Keratinocyte (primary cell): ENCODE data around the gene PPEF1. TPM values are rescaled to one million over a fixed set of nuclear protein-coding genes. Genes with fewer than 3 reads are reported as not detected.

Experiments
- DNase-seq: peaks from one replicate; pipeline ENCODE4 v3.0.0-alpha.2; 2011; ENCODE audit warnings: low read depth, missing footprints, low spot score
- FAIRE-seq: peaks from 2 replicates; lab custom pipeline; 2011; peaks lifted over from hg19 to GRCh38; lab: Jason Lieb, UNC
- H2AFZ ChIP-seq: 2 replicates; pipeline ENCODE4 v1.6.0; 2012; ENCODE audit warnings: low read length, control low read depth, inconsistent platforms; ENCODE audit not compliant: control insufficient read depth
- H3K27ac ChIP-seq: 2 replicates; pipeline ENCODE4 v1.5.1; 2011; ENCODE audit warnings: low read length; ENCODE audit not compliant: control insufficient read depth, insufficient read depth
- H3K27me3 ChIP-seq: 3 replicates; pipeline ENCODE4 v1.6.0; 2011; ENCODE audit warnings: low read length; ENCODE audit not compliant: control insufficient read depth, insufficient read depth; ENCODE audit errors: extremely low read depth
- H3K36me3 ChIP-seq, 2 experiments: 2 replicates in 1 of 2; 3 replicates in 1 of 2; pipeline ENCODE4 v1.5.1; 2011; ENCODE audit warnings: low read length in 2 of 2, mild to moderate bottlenecking in 1 of 2; ENCODE audit not compliant: control insufficient read depth in 2 of 2, insufficient read depth in 2 of 2; ENCODE audit errors: extremely low read depth in 1 of 2
- H3K4me1 ChIP-seq: 3 replicates; pipeline ENCODE4 v1.5.1; 2011; ENCODE audit warnings: low read length; ENCODE audit not compliant: control insufficient read depth, insufficient read depth; ENCODE audit errors: extremely low read depth
- H3K4me2 ChIP-seq: 3 replicates; pipeline ENCODE4 v1.6.0; 2011; ENCODE audit warnings: low read depth, low read length; ENCODE audit not compliant: control insufficient read depth, insufficient read depth; ENCODE audit errors: extremely low read depth
- H3K4me3 ChIP-seq, 3 experiments: fragments of 200-600 bp in 1 of 3; sonication (generic) in 1 of 3; 2 replicates in 2 of 3; 3 replicates in 1 of 3; pipeline ENCODE4 v1.5.1; 2011 to 2016; ENCODE audit warnings: low read length in 3 of 3, mild to moderate bottlenecking in 3 of 3, control low read depth in 2 of 3, inconsistent platforms in 1 of 3, low read depth in 1 of 3, mixed read lengths in 1 of 3, mixed run types in 1 of 3, moderate library complexity in 1 of 3; ENCODE audit not compliant: control insufficient read depth in 2 of 3, insufficient read depth in 2 of 3; ENCODE audit errors: extremely low read depth in 1 of 3
- H3K79me2 ChIP-seq: 2 replicates; pipeline ENCODE4 v1.6.0; 2012; ENCODE audit warnings: low read length; ENCODE audit not compliant: control insufficient read depth, insufficient read depth
- H3K9ac ChIP-seq: 3 replicates; pipeline ENCODE4 v1.6.0; 2011; ENCODE audit warnings: low read length; ENCODE audit not compliant: control insufficient read depth, insufficient read depth; ENCODE audit errors: extremely low read depth
- H3K9me1 ChIP-seq: 3 replicates; pipeline ENCODE4 v1.6.0; 2011; ENCODE audit warnings: low read length; ENCODE audit not compliant: control insufficient read depth, insufficient read depth; ENCODE audit errors: extremely low read depth
- H3K9me3 ChIP-seq: 2 replicates; pipeline ENCODE4 v1.5.1; 2012; ENCODE audit warnings: low read depth, low read length; ENCODE audit not compliant: control insufficient read depth
- H4K20me1 ChIP-seq: 3 replicates; pipeline ENCODE4 v1.6.0; 2011; ENCODE audit warnings: low read length; ENCODE audit not compliant: control insufficient read depth, insufficient read depth; ENCODE audit errors: extremely low read depth
- EZH2 ChIP-seq: IDR thresholded peaks from one replicate; pipeline ENCODE4 v1.6.1; 2012; ENCODE audit warnings: inconsistent platforms, mild to moderate bottlenecking, low read length, moderate library complexity
- dilution Hi-C: fragments of 300-500 bp; cut with MboI; formaldehyde crosslinking; loops from one replicate; pipeline ENCODE4 v1.7.0; 2020; ENCODE audit warnings: low sequenced_read_pairs; ENCODE audit not compliant: extremely low pct_ligation_motif_present
- polyA plus RNA-seq, 5 experiments: library from polyadenylated mRNA; depleted of rRNA in 3 of 5; stranded (reverse) in 3 of 5; stranded (forward) in 1 of 5; unstranded in 1 of 5; fragments of >200 nt; gene quantifications; 1 replicate in 1 of 5; 2 replicates in 3 of 5; 3 replicates in 1 of 5; pipeline versions ENCODE4 v1.2.1 to v1.2.3, GENCODE V29; 2011 to 2012; ENCODE audit warnings: missing spikeins in 2 of 5, low read depth in 1 of 5, low replicate concordance in 1 of 5
- TF ChIP-seq, protein P1 (sequence below), 3 experiments: IDR thresholded peaks in 1 of 3; conservative IDR thresholded peaks in 1 of 3; optimal IDR thresholded peaks in 1 of 3; 2 replicates in 2 of 3; 3 replicates in 1 of 3; pipeline versions ENCODE3 to v1.5.1; 2011; ENCODE audit warnings: low read length in 3 of 3, mild to moderate bottlenecking in 3 of 3, moderate library complexity in 2 of 3, control low read depth in 1 of 3, inconsistent platforms in 1 of 3; ENCODE audit not compliant: insufficient read depth in 2 of 3; ENCODE audit errors: extremely low read depth in 1 of 3

Gene PPEF1
- polyA plus RNA-seq, 1 donor (not counting 4 experiments of a cell fraction or from before 2014, with no cell fraction given) = not detected

DNA sequence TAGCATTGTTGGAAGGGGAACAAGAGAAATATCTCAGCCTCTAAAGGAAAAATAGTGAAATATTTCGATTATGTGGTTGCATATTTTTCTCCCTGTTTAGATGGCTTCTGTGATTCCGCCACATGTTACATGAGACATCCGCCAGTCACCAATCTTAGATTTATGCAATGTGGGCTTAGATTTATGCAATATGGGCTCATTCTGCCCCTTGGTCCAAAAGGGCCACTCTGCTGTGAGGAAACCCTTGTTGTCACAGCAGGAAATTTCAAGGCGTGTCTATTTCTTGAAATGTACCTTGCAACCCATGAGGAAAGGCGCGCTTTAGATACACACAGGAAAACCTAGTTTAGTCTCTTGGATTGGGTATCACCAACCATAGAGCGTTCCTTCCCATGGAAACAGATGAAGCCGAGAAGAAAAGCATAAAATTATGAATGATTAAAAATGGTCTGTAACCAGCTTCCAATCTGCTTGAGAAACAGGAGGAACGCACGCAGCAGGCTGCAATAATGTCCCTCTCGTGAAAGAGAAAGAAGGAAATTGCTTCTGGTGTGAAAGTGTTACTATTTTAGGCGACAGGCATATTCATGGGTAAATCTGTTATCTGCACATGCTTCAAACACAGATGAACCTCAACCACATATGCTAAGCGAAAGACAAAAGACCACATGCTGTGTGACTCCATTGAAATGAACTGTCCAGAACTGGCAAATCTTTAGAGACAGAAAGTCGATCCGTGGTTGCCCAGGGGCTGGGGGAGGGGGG lies 39.2 kb upstream of the PPEF1 start:
- TF ChIP-seq EZH2 = no peak
- TF ChIP-seq, protein P1, sequence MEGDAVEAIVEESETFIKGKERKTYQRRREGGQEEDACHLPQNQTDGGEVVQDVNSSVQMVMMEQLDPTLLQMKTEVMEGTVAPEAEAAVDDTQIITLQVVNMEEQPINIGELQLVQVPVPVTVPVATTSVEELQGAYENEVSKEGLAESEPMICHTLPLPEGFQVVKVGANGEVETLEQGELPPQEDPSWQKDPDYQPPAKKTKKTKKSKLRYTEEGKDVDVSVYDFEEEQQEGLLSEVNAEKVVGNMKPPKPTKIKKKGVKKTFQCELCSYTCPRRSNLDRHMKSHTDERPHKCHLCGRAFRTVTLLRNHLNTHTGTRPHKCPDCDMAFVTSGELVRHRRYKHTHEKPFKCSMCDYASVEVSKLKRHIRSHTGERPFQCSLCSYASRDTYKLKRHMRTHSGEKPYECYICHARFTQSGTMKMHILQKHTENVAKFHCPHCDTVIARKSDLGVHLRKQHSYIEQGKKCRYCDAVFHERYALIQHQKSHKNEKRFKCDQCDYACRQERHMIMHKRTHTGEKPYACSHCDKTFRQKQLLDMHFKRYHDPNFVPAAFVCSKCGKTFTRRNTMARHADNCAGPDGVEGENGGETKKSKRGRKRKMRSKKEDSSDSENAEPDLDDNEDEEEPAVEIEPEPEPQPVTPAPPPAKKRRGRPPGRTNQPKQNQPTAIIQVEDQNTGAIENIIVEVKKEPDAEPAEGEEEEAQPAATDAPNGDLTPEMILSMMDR (optimal IDR thresholded peaks at IDR 0.05 in 1 of 3, IDR thresholded peaks at IDR 0.05 in 1 of 3, conservative IDR thresholded peaks at IDR 0.05 in 1 of 3; ENCODE audit: extremely low read depth in 1 of 3, insufficient read depth in 2 of 3, low read length in 3 of 3) = no peak
- no peaks in the 10 kb centered on the region for H3K9me3 ChIP-seq
- no peaks in the 10 kb centered on the region for H3K36me3 ChIP-seq
- FAIRE-seq (no peak), DNase-seq (no peak)
- no peak overlapping the region for H3K4me3 ChIP-seq
- H4K20me1 ChIP-seq = no peaks in the 10 kb centered on the region
- no peak overlapping the region for H2AFZ ChIP-seq
- H3K27ac ChIP-seq = no peak overlapping the region
- no peaks in the 10 kb centered on the region for H3K9me1 ChIP-seq
- no peaks in the 10 kb centered on the region for H3K4me1 ChIP-seq
- no peak overlapping the region for H3K4me2 ChIP-seq
- no peak overlapping the region for H3K9ac ChIP-seq
- H3K79me2 ChIP-seq = no peaks in the 10 kb centered on the region
- no peaks in the 10 kb centered on the region for H3K27me3 ChIP-seq
- dilution Hi-C loops = no loop called here

DNA sequence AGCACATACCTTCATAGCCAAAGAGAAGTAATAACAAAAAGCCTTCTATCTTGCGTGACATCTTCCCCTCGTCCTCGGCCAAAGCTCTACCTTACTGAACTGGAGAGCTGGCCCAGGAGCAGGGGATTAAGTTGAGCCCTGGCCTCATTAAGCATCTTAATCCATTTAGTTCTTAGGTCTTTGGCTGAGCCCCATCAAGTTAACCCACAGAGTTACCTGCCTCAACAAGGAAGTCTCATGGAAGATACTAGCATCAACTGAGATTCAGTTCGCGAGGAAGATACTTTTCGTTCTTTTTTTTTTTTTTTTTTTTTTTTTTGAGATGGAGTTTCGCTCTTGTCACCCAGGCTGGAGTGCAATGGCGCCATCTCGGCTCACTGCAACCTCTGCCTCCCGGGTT lies 35.4 kb upstream of the PPEF1 start, which contains the start of gene RS1:
TSS of gene RS1 (minus strand) at position 101 of the 400 bp plus-strand sequence. CDS start at position 61, 40 bp downstream.
- TF ChIP-seq EZH2 = no peak
- TF ChIP-seq, protein P1 (optimal IDR thresholded peaks at IDR 0.05 in 1 of 3, IDR thresholded peaks at IDR 0.05 in 1 of 3, conservative IDR thresholded peaks at IDR 0.05 in 1 of 3; ENCODE audit: extremely low read depth in 1 of 3, insufficient read depth in 2 of 3, low read length in 3 of 3) = no peak
- Histone ChIP-seq H3K79me2 (no peaks in the 10 kb centered on the region), H2AFZ (no peak within 1 kb of the TSS), H3K27ac (no peak within 1 kb of the TSS), H3K4me2 (no peak within 1 kb of the TSS), H3K9me1 (no peaks in the 10 kb centered on the region), H3K4me3 (no peak within 1 kb of the TSS), H3K36me3 (no peaks in the 10 kb centered on the region), H3K9ac (no peak within 1 kb of the TSS), H3K9me3 (no peaks in the 10 kb centered on the region), H3K27me3 (no peaks in the 10 kb centered on the region), H3K4me1 (no peaks in the 10 kb centered on the region), H4K20me1 (no peaks in the 10 kb centered on the region)
- dilution Hi-C loops = no loop called here
- no peak for FAIRE-seq
- no peak for DNase-seq
